B cell (primary cell): Measurements from ENCODE around the gene MYH3.

Source experiments
- EZH2 ChIP-seq: IDR thresholded peaks from 2 replicates; pipeline ENCODE4 v1.6.1; 2012; ENCODE audit warnings: borderline replicate concordance, low read depth, mild to moderate bottlenecking, moderate library complexity, low read length; ENCODE audit not compliant: insufficient read depth, poor library complexity, severe bottlenecking
- TF ChIP-seq, protein P1 (sequence below): fragments of 200-600 bp; IDR thresholded peaks from one replicate; pipeline ENCODE4 v1.8.0; 2022; ENCODE audit warnings: antibody characterized with exemption, mild to moderate bottlenecking

DNA sequence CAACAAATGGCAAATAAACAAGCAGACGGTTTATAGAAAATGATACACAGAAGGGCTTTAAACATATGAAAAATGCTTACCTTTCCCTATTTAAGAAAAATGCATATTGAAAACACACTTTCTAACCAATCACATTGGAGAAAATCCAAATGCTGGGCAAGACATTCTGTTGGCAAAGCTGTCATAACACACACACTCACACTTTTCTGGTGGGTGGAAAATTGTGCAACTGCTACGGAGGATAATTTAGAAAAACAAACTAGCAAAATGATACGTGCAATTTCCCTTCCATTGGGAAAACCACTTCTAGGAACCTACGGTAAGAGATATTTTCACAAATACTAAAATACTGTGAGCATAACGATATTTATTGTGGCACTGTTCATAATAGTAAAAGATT lies 9.8 kb upstream of the MYH3 start:
- TF ChIP-seq, protein P1, sequence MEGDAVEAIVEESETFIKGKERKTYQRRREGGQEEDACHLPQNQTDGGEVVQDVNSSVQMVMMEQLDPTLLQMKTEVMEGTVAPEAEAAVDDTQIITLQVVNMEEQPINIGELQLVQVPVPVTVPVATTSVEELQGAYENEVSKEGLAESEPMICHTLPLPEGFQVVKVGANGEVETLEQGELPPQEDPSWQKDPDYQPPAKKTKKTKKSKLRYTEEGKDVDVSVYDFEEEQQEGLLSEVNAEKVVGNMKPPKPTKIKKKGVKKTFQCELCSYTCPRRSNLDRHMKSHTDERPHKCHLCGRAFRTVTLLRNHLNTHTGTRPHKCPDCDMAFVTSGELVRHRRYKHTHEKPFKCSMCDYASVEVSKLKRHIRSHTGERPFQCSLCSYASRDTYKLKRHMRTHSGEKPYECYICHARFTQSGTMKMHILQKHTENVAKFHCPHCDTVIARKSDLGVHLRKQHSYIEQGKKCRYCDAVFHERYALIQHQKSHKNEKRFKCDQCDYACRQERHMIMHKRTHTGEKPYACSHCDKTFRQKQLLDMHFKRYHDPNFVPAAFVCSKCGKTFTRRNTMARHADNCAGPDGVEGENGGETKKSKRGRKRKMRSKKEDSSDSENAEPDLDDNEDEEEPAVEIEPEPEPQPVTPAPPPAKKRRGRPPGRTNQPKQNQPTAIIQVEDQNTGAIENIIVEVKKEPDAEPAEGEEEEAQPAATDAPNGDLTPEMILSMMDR: no peak
- TF ChIP-seq EZH2: no peak
